GM18517 (cell line): ENCODE measurements around the gene RPAP2.
"Not testable (repeated sequence)": the region's sequence is repeated elsewhere in the genome, so short reads cannot be mapped to it uniquely, and the experiment has no call there.

Experiments used
- ATAC-seq: cut with Tn5 transposase; IDR thresholded peaks from one replicate; pipeline ENCODE4 v1.9.1; 2021; ENCODE audit warnings: mild to moderate bottlenecking, moderate library complexity; ENCODE audit not compliant: unreplicated experiment

The RPAP2 gene

DNA sequence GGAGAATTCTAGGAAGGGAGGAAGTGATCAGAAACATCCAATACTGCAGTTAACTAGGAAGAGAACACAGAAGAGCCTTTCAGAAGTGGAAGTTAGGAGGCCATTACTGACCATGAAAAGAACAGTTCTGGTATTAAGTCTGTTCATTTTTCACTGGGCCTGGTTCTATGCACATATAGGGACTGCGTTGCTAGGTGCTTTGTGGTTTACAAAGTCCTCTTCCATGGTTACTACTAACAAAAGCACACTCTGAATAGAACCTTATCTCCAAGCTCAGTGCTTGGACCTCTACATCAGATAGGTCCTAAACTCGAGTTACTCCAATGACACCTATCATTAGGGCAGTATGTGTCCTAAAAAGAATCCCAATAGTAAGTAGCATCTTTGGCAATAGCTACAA, 75.4 kb downstream of the RPAP2 start:
- no peak for ATAC-seq

DNA sequence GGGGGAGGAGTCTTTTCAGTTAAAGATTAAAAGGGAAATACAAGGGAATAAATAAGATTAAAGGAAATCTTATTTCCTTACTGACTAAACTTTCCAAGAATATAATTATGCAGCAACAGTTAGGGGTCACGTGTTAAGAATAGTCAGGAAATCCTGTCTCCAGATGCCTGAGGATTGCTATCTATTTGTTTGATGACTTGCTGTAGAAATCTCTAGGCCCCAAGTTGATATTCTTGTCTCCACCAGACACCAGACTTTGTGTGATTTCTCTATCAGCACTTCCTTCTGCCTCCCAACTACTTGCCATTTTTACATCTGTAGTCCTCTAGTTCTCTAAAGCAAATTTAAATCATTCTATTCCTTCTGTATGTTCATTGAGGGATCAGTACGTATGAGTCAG, 77.5 kb downstream of the RPAP2 start:
- ATAC-seq = no peak

DNA sequence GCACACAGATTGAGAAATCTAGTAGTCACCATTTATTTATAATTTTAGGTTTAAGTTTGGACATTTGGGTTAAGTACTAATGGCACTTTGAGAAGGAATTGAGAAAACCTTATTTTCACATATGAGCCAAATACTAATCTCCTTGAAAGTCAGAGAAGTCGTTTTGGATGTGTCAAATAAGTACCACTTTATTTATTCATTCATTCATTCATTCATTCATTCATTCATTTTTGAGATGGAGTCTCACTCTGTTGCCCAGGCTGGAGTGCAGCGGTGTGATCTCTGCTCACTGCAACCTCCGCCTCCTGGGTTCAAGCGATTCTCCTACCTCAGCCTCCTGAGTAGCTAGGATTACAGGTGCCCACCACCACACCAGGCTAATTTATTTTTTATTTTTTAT, 79.1 kb downstream of the RPAP2 start:
- ATAC-seq = not testable (repeated sequence)

DNA sequence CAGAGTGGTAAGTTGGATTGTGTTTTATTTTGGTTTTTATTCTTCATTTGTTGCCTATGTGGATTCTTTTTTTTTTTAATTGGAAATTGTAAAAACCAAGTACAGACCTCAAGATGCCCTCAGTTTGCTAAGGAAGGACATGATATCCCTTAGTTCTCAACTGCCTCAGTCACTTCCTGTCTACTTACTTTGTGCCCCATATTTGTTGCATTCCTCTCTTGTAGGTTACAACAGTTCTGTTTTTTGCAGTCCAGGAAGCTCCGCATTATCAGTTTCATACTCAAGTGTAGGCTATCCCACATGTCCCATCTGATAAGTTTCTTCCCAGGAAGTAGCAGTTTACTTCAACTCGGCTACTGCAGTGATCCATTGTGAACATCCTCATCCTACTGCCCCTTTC, 82.0 kb downstream of the RPAP2 start:
- ATAC-seq = no peak

DNA sequence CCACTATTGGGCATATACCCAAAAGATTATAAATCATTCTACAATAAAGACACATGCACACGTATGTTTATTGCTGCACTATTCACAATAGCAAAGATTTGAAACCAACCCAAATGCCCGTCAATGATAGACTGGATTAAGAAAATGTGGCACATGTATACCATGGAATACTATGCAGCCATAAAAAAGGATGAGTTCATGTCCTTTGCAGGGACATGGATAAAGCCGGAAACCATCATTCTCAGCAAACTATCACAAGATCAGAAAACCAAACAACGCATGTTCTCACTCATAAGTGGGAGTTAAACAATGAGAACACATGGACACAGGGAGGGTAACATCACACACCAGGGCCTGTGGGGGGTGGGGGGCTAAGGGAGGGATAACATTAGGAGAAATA, 95.1 kb downstream of the RPAP2 start:
- not testable (repeated sequence) for ATAC-seq

DNA sequence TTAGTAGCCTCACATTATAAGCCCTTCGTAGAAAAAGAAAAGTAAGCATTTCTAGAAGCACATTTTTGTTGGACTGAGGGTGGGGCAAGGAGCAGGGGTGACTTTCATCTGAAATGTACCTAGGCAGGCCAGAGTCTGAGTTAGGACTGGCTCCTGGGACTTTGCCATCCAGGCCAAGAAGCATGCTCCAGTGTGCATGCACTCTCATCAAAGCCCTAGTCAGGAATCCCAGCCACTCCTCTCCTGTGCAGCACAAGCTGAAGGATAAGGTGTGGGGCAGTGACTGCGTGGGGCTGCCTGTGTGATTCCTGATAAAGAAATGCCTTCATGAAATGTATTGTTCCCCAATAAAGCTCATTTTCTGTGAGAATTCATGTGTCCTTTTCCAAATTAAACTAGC, 99.7 kb downstream of the RPAP2 start:
- no peak for ATAC-seq

DNA sequence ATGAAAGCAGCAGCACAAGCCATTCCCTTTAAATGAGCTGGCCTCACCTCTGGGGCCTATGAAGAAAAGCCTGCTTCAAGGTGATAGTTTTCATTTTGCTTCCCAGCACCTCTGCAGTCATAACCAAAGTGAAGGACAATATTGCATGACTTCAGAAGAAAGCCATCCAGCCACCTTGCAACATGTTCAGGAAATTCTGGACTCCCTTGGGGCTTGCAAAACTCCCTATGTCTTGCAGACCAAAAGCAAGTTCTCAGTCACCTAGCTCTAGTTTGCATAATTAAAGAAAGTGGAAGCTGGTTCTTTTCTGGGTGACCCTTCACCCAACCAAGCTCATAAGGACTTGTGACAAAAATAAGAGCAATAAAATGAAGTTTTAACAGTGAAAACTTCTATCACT, 100.2 kb downstream of the RPAP2 start:
- peak; percentile 83 for ATAC-seq

DNA sequence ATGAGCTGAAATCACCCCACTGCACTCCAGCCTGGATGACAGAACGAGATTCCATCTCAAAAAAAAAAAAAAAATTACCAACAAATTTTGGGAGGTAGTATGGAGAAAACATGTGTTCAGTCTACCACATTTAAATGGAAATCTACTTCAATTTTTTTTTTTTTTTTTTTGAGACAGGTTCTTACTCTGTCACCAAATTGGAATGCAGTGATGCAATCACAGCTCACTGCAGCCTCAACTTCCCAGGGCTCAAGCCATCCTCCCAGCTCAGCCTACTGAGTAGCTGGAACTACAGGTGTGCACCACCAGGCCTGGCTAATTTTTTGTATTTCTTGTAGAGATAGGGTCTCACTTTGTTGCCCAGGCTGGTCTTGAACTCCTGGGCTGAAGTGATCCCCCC, 105.8 kb downstream of the RPAP2 start:
- no peak for ATAC-seq

DNA sequence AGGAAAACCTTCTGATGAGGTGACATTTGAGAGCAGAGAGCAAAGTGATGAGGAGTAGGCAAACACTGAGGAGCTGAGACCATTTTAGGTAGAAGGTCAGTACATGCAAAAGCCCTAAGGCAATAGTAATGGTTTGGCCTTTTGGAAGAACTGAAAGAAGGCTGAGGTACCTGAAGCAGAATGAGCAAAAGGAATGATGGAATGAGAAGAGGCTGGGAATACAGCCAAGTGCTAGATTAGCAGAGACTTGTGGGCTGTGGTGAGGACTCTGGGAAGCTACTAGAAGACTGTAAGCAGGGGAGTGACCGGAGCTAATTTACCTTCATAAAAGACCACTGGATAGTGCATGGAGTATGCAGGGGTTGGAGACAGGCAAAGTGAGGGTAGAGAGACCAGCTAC, 110.0 kb downstream of the RPAP2 start:
- ATAC-seq = no peak

DNA sequence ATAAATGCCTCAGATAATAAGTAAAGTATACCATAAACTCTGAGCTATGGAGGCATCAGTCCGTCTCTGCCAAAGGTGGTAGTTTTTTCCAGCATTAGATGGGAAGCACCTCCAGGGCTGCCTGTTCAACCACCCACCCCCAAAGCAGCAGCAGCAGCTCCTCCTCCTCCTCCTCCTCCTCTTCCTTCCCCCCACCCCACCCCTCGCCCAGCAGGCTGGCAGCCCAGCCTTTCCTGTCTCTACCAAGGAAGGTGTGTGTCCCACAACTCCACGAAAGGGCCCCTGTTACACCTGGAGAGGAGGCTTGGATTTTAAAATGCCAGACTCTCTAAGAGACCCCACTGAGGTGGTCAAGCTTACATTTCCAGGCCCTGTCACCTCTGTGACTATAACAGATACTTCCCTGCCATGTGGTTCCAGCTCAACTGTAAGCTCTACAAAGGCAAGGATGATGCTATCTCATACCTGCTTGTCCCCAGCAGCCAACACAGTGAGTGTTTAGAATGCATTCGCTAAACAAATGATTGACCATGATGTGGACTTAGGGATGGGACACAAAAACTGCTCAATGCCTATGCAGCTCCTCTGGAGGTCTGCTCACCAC, 111.2 kb downstream of the RPAP2 start:
- no peak for ATAC-seq

DNA sequence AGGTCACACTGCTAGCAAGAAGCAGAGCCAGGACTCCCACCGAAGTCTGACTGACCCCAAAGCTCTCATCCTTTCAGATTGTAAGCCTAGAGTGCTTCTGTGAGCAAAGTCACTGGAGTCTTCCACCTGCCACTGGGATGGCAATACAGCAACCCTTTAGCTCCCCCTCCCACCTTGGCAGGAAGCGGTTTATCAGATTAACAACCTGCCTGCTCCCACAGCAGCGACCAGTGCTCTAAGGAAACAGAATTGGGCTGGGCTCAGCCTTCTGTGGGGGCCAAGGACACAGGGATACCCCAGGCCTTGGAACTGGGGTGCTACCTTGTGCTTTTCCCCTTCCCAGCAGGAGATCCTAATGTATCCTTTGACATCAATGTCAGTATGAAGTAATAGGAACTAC, 111.8 kb downstream of the RPAP2 start:
- no peak for ATAC-seq

DNA sequence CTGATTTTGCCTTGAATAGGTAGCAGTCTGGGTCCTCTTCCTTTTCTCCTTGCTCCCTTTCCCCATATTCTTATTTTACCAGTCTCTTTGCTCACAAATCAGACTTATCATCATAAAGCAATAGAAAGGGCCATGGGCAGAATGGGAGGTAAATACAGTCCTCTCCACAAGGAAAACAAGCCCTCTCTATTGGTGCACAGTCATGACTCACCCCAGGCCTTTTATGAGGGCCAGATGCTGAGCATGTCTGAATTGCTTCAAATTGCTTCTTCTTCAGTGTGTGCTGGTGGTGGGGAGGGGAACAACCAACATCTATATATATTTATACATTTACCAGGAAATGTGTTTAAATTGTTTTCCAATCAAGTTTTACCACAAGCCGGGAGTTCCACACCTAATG, 112.7 kb downstream of the RPAP2 start:
- no peak for ATAC-seq

DNA sequence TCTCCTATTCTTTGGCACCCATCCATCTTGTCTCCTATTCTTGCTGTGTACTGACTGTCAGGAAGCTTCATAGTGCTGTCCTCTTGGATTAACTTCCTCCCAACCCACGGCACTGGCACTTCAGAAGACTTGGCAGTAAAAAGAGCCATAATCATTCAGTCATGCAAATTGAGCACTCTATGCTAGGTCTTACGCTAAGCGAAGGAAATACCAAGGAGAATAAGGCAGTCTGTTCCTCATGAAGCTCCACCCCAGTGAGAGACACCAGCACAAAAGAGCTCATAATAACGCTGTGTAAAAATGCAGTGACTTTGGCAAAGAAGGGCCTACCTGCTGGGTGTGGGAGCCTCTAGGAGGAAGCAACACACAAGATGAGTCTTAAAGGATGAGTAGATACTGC, 120.8 kb downstream of the RPAP2 start:
- no peak for ATAC-seq

DNA sequence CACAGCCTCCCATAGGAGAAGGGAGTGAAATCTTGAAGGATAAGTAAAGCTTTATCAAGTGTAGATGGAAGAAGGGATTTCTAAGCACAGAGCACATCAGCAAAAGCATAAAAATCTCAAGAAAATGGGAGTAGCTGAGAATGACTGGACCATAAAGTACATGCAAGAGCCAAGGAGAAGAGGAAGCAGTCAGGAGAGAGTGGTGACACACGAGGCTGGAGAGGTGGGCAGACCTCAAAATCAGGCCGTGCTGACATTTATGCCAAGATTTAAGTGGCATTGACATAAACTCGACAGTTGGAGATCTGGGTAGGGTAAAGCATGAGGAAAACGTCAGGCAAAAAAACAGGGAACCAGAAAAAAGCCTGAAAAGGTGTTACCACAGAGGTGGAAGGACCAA, 125.5 kb downstream of the RPAP2 start:
- ATAC-seq = no peak

DNA sequence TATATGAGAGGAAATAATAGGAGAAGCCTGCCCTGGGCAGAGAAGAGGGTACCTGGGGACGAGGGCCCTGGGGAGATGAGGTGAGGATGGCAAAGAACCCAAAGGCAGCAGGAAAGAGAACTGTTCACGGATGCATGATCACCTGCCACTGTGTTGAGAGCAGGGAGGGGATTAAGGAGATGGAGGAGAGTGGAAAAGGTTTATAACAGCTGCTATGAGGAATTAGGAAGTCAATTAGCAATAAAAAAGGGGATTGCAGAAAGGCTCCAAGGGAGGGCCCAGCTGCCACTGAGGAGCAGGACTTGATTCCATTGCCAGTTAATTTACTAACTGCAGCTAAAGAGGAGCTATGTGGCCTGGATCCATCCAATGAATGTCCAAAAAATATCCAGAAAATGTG, 126.8 kb downstream of the RPAP2 start:
- ATAC-seq = no peak

DNA sequence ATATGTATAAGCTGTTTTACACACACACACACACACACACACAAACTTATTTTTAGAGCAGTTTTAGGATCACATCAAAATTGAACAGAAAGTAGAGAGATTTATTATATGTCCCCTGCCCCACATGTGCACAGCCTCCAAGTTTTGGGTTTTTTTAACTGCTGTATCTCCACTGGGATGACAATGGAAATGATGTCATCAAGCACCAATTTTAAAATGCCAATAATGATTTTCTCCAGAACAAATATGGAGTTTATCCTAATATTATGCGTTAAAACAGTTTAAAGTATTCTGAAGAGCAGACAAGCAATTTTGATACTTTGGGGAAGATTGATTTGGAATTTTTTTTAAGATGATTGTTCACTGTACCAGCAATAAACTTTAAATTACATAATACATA, 131.2 kb downstream of the RPAP2 start:
- ATAC-seq = no peak

DNA sequence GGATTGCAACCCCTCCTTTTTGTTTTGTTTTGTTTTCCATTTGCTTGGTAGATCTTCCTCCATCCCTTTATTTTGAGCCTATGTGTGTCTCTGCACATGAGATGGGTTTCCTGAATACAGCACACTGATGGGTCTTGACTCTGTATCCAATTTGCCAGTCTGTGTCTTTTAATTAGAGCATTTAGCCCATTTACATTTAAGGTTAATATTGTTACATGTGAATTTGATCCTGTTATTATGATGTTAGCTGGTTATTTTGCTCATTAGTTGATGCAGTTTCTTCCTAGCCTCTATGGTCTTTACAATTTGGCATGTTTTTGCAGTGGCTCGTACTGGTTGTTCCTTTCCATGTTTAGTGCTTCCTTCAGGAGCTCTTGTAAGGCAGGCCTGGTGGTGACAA, 135.7 kb downstream of the RPAP2 start:
- not testable (repeated sequence) for ATAC-seq

DNA sequence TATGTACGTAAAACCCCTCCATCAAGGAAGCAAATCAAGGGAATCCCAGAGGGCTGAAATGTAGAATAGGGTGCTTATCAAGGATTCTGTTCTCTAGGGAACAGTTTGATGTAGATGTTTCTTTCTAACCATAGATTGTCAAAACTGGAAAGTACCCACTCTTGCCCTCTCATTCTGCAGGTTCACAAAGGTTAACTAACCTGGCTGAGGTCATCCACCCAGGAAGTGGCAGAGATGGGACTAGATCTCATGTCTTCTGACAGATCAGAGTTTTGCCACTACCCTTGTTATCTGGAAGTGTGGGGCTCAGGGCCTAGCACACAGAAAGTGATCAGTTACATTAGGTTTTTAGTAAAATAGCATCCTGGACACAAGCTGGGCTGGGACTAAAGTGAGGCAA, 140.4 kb downstream of the RPAP2 start:
- ATAC-seq = no peak

DNA sequence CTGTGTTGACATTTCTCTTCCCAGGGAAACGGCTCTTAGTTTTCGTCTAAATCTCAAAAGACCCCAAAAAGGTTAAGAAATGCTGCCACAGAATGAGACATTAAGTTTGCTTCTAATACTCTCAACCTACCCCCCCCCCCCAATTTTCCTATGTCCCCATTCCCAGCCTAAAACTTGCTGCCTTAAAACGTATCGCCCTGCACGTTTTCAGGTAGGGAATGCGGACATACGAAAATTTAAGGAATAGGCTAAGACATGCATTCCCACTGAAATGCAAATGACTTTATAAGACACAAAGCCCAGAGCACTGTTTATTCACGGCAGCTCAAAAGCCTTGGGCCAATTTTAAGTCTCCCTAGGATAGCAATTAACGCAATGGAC, 142.4 kb downstream of the RPAP2 start:
- no peak for ATAC-seq

DNA sequence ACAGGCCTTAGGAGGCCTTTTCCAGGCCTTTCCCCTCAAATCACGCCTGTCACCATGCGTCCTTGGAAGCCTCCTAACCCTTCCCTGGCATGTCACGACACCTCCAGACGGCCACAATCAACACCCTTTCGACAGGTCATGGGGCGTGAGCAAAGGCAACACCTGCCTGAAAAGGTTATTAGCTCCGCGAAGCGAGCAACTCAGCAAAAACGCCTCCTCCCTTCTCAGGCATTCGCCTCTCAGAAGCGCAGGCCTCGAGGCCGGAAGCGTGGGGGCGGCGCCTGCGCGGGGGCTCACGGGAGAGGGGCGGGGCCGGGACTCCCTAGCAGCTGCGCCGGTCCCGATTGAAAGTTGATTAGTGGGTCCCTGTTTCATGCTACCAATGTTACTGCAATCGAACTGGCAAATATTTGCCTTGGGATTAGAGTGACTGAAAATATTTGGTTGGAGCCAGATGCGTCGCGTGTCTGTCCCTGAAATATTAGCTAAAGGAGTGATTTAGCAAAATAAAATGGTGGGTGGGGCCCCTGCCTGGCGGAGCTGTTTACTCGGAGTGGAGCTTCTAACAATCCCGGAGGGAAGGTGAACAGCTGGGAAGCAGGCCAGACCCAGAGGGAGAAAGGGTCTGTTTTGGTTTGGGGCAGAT, 143.0 kb downstream of the RPAP2 start:
- ATAC-seq = no peak

DNA sequence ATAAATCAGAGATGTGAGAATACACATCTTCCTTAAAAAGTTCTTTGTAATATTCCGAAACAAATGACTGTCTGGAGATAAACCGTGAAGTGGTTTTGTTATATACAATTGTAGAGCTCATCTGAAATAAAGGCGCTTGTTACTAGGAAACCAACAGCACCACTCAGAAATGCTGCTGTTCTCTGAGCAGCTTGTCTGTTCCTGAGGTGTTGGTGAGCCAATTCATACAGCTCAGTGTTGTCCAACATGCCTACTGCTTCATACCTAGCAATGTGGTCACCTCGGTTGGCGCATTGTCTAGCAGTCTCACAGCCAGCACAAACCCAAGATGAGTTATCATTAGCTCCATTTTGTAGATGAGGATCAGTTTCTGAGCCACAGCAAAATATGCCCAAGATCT, 143.5 kb downstream of the RPAP2 start:
- no peak for ATAC-seq

DNA sequence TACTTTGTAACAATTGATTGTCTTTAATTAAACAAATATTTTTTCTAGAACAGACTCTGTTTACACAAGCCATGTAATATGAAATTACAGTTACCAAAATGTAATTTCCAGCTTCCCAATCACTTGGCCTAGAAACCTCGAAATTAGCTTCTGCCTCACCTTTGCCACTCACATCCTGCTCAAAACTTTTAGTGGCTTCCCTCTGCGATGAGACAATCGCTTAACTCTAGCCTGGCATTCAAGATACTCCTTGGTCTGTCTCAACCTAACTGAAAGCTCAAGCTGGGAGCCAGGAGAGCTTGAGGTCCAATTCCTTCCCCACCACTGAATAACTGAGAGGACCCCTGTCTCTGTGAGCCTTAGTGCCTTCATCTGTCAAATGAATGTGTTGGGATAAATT, 145.0 kb downstream of the RPAP2 start:
- ATAC-seq = no peak

DNA sequence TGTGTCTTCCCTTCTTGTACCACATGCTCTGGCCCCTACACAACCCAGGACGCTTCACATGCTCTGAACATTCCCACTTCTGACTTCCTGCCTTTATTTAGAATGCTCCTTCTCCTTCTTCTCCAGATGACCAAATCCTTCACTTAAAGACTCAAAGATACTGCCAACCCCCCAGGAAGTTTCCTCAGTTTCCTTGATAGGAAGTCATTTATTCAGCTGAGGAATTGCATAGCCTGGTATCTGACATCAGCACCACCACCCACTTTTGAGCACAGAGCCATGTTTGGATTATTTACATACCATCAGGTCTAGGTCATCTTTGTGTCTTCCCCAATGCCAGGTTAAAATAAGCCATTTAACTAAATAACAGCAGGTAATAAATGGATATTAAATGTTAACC, 145.5 kb downstream of the RPAP2 start:
- ATAC-seq = no peak
